NCI-H1092 (cell line): ENCODE measurements around the gene HOXD11.

Experiments
- DNase-seq: peaks from one replicate; lab custom pipeline; 2025; lab: John Stamatoyannopoulos, UW

HOXD11 gene

DNA sequence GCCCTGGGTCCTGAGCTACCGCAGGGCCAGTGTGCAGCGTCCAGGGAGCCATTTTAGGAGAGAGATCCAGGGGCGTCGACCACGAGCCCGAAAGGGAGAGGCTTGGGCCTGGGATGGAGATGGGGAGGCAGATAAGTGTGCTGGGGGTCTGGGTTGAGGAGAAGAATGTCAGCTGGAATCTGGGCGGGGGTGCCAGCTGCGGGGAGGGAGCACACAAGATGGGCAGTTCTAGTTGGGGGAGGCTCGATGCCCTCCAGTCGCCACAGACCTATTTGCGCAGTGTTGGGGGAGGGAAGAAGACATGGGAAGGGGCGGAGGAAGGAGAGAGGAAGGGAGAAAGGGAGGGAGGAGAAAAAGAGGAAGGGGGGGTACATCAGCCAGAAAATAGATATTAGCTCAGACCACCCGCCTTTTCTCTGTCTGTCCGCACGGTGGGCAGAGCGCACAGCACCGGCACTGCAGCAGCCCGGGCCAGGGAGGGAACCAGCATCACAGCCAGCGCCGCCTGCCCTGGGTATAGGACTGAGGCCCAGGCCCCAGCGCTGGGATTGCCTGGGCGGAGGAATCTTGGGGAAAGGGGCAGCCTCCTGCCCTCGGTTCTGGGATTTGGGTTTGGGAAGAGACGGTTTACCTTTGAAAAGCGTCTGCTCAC lies 1.9 kb upstream of the HOXD11 start:
- no peak for DNase-seq

DNA sequence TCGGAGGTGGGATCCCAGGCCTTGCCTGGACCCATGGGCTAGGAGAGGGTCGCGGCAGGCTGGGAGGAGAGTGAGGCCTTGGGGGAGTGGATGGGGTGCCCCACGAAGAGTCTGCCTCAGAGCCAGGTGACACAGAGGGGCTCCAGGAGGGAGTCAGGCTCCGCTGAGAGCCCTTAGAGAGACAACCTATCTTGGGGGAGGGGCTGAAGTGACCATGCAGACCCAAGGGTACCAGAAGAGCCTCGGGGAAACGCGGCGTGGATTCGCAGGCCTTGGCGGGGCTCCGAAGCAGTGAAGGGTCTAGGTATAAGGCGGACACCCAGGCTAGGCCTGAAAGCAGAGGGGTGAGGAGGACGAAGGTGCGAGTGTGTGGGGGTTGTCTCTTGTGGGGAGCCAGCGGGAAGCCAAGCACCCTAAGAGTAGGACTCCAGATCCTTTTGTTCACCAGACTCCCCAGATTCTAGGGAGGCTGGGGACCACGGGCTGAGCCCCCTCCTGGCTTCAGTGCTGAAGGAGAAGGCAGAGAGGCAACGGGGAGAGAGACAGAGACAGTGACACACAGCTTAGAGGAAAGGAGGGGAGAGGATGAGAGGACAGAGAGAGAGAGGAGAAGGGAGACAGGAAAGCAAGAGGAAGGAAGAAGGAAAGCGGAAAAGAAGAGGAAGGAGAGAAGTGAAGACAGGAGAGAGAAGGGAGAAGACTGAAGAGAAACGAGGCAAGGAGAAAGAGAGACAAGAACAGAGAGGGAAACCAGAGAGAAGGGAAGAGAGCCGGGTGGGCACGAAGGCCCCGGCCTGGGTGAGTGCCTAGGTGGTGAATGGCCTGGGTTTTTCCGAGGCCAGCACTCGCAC lies 1.1 kb upstream of the HOXD11 start:
- DNase-seq, result no peak

DNA sequence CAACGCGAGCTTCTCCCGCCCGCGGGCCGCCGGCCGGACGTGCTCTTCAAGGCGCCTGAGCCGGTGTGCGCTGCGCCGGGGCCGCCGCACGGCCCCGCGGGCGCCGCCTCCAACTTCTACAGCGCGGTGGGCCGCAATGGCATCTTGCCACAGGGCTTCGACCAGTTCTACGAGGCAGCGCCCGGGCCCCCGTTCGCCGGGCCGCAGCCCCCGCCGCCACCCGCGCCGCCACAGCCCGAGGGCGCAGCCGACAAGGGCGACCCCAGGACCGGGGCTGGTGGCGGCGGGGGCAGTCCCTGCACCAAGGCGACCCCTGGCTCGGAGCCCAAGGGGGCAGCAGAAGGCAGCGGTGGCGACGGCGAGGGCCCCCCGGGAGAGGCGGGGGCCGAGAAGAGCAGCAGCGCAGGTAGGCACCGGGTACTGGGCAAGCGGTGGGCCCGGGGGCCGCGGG lies 676 bp downstream of the HOXD11 start:
- DNase-seq, result no peak

DNA sequence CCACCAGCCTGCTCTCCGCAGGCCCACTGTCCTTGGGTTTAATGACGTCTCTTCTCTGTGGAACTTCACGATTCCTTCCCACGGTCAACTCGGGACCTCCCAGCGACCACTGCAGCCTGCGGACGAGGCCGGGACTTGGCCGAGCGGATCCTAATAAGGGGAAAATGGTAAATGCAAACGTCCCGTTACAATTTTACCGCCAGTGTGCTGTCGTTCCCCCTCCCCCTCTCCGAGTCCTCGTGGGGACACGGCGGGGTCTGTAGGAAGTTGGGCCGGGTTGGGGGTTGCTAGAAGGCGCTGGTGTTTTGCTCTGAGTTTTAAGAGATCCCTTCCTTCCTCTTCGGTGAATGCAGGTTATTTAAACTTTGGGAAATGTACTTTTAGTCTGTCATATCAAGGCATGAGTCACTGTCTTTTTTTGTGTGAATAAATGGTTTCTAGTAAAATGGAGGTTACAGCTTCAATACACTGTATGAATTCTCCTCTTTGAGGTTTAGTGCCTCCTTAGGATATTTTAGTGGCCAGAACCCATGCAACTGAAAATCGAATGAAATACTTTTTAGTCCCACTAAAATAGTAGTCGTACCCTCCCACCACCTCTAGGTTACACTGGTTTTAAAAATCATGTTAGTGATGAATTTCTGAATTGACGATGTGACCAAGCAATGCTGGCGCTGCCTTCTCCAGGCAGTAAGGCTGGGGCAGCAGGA lies 2.3 kb downstream of the HOXD11 start:
- DNase-seq, result no peak

DNA sequence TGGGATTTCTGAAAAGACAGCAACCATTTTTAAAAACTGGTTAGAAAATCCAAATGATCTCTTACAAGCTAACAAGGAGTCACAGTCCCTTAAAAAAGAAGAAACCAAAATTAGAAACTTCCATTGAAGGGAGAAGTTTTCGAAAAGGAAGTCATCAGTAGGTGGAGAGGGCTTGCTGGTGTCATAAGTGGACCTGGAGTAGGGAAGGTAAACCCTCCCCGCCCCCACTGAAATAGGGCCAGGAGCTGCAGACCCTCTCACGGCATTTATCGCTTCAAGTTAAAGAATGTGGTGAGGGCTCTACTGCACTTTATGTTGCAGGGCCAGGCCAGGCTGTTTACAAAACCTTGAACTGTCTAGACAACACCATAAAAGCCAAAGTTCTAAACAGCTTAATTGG lies 2.9 kb downstream of the HOXD11 start:
- DNase-seq, result no peak

DNA sequence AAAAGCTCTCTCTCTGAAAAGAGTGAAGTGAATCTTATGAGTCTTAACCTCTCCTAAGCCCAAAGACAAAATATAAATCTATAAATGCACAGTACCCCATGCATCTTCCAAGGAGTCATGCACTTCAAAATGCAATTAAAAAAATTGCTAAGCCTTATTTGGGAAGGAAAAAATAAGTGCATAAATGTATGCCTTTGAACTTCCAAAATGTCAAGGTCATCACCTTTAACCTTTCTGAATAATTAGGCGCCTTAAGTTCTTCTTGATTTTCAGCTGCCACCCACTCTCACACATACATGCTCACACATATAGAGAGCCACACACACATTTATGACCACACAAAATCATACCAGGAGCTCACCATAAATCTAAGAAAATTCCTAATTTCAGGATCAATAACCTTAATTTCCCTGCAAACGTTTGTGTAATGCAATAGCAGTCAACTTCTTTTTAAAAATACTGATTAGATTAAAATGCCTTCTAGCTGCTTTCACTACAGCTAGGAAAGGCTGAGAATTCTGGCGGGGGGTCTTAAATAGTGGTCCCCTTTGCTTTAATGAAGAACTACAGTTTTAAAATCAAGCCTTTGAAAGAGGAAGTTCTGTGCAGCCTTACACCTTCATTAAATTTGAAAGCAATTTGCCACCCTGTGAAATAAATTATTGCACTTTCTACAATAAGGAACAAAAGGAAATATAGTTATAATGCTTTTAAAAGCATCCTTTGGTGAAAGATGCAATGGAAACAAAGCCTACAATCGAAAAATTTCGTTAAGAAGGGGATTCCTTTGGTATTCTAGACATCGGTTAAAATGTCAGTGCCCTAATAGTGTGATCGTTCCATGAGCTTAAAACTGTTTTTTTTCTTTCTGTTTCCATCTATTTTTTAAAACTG lies 3.6 kb downstream of the HOXD11 start:
- DNase-seq, result no peak

DNA sequence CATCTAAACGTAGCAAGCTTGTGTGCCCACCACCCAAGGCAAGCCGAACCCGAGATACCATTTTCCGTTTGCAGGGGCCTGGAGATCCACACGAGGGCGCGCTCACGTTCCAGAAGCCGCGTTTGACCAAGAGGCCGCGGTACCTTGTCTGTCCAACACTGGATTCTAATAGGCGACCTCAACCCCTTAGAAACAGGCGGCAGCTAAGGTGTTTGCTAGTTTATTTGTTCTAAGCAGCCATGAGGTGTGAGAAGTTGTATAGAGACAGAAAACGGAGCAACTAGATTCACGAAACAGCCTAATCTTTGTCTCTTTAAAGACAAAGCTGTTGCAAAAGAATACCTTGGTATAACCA lies 4.2 kb downstream of the HOXD11 start:
- DNase-seq, result peak; percentile 78

DNA sequence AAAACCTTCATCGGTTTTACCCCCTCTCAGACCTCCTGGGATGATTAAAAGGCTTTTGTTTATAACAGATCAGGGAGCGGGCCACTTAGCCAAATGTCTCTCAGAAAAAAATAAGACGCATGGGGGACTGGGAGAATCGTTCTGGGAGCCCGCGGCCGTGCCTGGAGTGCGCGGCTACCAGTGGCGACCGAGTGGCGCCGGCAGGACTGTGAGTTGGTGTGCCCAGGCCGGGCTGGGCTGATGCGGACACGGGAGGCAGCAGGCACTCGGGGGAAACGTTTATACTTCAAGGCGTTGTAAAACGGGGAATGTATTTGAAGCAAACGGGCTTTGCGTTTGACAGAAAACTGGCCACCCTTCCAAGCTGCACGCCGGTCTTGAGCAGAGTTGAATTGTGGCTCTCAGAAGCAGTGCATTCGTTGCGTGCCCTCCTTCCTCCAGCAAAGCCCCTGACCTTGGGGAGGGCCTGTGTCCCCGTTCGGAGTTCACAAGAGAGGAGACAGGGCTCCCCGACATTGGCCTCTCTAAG lies 4.8 kb downstream of the HOXD11 start:
- no peak for DNase-seq

DNA sequence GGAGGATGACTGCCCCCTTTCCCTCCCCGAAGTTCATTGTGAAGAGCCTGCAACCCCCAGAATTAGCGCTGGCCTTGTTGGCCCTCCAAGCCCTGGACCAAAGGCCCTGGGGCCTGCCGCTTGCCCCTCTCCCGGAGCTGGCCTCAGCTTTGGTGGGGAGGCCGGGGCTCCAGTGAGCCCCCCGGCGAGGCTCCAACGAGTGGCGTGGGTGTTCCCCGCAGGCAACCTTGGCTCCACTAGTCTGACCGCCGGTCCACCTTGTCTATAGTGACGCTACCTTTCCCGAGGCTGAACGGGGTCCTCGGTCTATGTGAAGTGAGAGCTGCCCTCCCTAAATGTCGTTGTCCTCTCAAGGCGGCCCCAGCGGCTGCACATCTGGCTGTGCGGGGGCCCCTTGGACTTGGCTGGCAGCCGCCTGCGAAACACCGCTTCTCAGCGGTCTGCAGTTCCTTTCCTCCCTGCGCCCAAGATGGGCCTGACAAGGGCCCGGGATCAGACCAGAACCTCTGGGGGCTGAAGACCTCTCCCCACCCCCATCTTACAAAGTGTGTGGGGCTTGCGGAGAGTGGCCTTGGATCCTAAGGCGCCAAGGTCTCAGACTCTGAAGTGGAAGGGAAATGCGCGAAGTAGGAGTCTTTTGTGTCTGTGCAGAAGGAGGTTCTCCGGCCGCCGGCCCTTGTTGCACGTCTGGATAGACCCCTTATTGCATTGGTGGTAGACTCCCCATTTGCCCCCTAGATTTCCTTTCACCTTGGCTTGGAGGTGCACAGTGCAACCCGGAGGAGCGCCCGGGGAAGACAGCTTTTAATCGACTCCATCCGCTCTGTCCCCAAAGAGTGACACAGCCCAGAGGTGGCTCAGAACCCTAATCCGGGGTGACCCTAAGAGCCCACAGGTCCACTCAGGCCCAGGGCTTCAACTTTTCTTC lies 5.6 kb downstream of the HOXD11 start:
- DNase-seq, result no peak

DNA sequence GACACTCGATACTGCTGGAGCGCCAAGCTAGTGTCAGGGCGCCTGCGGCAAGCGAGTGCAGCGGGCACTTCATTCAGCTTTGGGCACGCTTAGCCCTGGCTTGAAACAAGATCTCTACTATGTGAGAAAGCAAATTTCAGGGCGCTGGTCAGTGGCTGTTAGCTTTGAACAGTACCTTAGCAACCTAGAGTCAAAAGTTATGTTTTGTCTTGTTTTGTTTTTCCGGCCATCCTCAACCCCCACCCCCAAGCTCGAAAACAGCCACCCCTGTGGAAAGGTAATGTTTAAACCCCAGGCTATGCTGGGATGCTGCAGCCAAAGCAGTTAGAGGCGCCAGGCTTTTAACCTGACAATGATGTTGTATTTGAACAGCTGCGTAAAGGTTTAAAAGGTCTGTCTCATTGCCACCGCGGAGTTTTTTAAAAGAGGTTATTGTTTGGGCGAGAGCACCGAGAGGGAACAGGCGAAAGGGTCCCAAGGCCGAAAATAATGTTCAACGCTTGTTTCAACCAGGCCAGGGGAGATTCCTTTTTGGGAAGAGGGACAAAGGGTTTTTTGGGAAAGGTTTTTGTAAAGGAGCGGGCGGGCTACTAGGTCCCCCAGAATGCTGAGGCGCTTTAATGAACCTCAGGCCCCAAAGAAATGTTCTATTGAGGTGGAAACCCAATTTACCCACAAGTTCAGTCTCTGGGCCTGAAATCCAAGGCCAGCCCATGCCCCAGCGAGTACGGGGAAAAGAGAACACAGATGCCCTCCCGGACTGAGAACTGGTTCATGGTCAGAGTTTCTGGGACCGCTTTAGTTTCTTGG lies 7.2 kb downstream of the HOXD11 start:
- DNase-seq, result peak; percentile 90

DNA sequence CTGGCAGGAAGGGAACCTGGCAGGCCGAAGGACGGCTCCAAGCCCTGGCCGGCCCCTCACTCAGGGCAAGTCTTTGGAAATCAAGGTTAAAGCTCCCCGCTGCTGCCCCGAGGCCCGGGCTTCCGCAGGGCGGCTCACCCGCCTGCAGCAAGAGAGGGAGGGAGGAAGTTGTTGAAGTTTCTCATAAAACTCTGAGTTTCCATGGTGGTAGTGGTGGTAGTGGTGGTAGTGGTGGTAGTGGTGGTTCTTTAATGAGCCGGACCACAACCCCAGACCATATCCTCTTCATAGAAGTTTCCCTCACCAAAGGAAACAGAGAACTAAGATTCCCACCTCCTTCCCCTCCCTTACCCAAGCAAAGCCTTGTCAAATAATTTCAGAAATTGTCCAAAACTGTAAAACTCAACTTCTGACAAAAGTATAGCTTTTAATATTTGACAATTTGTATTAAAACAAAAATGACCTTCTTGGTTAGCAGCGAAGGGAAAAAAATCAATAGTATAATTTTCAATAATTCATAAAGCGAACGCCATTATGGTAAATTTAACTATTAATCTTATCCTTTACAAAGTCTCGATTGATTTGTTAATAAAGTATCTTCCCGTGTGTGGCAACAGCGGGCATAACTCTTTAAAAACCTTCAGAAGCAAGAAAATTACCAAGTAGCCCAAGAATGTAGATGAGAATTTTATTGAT lies 8.0 kb downstream of the HOXD11 start:
- DNase-seq, result no peak

DNA sequence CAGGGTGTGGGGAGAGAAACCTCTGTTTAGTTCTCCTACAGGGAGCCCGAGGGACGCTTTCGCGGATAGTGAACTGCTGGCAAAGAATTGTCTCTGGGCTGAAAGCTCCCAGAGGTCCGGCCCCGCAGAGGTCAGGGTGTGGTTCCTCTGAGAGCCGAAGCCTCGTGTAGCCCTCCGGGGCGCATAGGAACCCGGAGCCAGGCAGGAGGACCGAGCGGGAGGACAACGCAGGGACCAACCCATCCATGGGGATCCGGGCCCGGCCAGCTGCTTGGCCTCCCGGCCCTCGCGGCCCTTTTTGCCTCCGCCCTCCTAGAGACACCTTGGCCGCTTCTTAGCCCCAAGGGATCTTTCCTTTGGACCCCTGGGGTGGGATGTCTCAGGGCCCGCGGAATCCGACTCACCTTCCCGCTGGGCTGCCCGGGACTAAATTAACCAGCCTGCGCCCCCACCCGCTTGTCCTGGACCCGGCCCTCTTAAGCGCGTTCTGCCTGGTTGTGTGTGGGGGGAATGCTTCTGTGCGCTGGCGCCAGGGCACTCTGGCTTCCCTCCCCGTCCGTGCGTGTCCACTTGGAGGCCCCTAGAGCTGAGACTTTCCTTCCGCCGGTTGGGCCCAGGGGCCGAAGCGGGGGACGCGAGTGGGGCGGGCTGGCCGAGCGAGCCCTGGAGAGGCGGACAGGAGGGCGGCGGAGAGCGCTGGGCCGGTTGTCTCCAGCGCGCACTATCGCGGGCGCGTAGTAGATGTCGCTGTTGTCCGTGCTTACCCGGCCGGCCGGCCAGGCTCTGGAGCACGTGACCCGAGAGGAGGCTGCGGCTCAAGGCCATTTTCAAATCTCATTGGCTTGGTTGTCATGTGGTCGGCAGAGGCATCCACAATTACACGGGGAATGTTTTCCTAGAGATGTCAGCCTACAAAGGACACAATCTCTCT lies 9.1 kb downstream of the HOXD11 start, which contains the start of gene HOXD10:
Gene HOXD10, plus strand, starts transcription at position 896 of the 931 bp plus-strand sequence. CDS start 56 bp downstream, outside the sequence.
- peak; percentile 86 for DNase-seq

DNA sequence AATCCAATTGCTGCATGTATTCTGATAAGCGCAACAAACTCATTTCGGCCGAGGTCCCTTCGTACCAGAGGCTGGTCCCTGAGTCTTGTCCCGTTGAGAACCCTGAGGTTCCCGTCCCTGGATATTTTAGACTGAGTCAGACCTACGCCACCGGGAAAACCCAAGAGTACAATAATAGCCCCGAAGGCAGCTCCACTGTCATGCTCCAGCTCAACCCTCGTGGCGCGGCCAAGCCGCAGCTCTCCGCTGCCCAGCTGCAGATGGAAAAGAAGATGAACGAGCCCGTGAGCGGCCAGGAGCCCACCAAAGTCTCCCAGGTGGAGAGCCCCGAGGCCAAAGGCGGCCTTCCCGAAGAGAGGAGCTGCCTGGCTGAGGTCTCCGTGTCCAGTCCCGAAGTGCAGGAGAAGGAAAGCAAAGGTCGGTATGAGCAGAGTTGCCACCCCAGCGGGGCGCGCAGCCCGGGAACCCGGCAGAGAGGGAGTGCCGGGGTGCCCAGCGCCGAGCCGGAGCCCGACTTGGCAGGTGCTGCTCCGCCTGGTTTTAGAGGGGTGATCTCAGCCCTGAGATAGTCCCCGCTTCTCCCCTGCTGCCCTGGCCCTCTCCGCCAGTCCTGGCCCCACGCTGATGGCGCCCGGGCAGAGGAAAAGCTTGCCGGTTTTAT lies 10.2 kb downstream of the HOXD11 start:
- no peak for DNase-seq

DNA sequence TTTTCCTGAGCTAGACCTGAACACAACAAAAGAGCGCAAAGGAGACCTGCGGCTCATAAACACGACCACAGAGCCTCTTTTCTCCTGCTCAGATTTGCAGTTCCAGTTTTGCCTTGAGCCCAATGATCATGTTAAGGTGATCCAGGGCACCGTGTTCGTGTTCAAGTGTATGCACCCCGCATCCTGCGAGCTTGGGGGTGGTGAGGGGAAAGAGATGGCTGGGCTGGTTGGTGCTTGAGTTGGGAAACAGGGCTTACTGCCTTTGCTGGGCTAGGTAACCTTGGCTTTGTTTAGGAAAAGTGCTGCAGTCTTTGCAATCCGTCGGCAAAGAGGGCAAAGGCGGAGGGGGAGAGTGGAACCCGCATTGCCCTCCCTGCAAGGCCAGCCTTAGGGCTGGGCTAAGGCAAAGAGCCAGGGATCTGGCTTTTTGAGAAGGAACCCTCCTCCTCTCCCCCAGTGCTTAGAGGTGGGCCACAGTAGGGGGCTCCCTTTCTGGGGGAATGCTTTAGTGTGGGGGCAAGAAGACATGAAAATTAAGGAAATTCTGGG lies 10.8 kb downstream of the HOXD11 start:
- DNase-seq, result no peak

DNA sequence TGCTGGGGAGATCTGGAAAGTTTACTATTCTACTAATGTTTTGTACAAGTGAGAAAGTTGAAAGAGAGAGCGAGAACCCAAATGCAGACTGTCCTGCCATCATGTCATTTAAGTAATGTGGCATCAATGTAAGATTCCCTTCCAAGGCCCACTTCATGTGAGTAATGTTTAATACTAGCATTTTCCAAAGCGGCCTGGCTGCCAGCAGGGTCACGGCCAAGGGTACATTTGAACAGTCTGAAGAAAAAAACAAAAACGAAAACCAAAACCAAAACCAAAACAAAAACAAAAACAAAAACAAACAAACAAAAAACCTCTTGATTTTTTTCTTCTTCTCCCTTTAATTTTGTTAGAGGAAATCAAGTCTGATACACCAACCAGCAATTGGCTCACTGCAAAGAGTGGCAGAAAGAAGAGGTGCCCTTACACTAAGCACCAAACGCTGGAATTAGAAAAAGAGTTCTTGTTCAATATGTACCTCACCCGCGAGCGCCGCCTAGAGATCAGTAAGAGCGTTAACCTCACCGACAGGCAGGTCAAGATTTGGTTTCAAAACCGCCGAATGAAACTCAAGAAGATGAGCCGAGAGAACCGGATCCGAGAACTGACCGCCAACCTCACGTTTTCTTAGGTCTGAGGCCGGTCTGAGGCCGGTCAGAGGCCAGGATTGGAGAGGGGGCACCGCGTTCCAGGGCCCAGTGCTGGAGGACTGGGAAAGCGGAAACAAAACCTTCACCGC lies 11.7 kb downstream of the HOXD11 start:
- DNase-seq, result peak; percentile 66
